Left lung (tissue), 10 donors: Measurements from ENCODE around the gene RAP1A. TPM values are rescaled to one million over a fixed set of nuclear protein-coding genes. Genes with fewer than 3 reads are reported as not detected.

ENCODE experiments used
- ATAC-seq: fragments of 200-7000 bp; cut with Tn5 transposase; one replicate; pipeline ENCODE4 v1.9.1; 2020; ENCODE audit warnings: moderate library complexity
- DNase-seq, 4 donors: peaks; one replicate each; pipeline ENCODE4 v3.0.0-alpha.2; 2013 to 2020
- H3K27ac ChIP-seq, 2 donors: fragments of 200-600 bp; sonication (generic) in 1 of 2; one replicate each; pipeline versions ENCODE4 v1.5.0 to v1.8.0; 2020 to 2021
- H3K27me3 ChIP-seq, 2 donors: fragments of 200-600 bp; sonication (generic) in 1 of 2; one replicate each; pipeline versions ENCODE4 v1.5.0 to v1.8.0; 2020 to 2021
- H3K36me3 ChIP-seq, 2 donors: fragments of 200-600 bp; sonication (generic) in 1 of 2; one replicate each; pipeline versions ENCODE4 v1.5.0 to v1.8.0; 2020 to 2021
- H3K4me1 ChIP-seq, 2 donors: fragments of 200-600 bp; one replicate each; pipeline ENCODE4 v1.8.0; 2021
- H3K4me3 ChIP-seq, 2 donors: fragments of 200-600 bp; sonication (generic) in 1 of 2; one replicate each; pipeline versions ENCODE4 v1.5.0 to v1.8.0; 2020 to 2021; ENCODE audit warnings: mild to moderate bottlenecking in 1 of 2
- H3K9me3 ChIP-seq, 2 donors: fragments of 200-600 bp; sonication (generic) in 1 of 2; one replicate each; pipeline versions ENCODE4 v1.5.0 to v1.8.0; 2020 to 2021
- CTCF ChIP-seq, 2 donors: fragments of 200-600 bp; sonication (generic) in 1 of 2; IDR thresholded peaks; one replicate each; pipeline versions ENCODE4 v1.5.0 to v1.8.0; 2021; ENCODE audit warnings: antibody characterized with exemption in 2 of 2
- intact Hi-C, 2 donors: fragments of 100-400 bp; cut with DNase I; formaldehyde crosslinking; loops; one replicate each; pipeline versions ENCODE4 v1.11.2 to v1.14.2; 2022
- polyA plus RNA-seq, 6 donors: library from polyadenylated mRNA; unstranded; fragments of 120-200 nt; gene quantifications; one replicate each; pipeline ENCODE4 v1.2.1, GENCODE V29; 2013; ENCODE audit not compliant: insufficient read length in 6 of 6
- total RNA-seq, 2 donors: library from RNA; stranded (reverse); fragmentation: NEBNext Ultra II Directional; extraction: Animal tissue kit (Norgen Biotek cat#: 25700); gene quantifications; one replicate each; pipeline ENCODE4 v1.2.1, GENCODE V29; 2021
- donor health status: DM: no; HTN: yes; CAD: no.
- donor health status: DM: no; HTN: no; CAD: no.

RAP1A gene
- total and polyA plus RNA-seq, 8 donors = 68.2 to 121 (median 82.4) TPM

- ATAC-seq (no peak), DNase-seq (no peak)
- TF ChIP-seq CTCF (IDR thresholded peaks at IDR 0.05) = no peak
- intact Hi-C loops = no loop called here
- no peaks in the 10 kb centered on the region for H3K9me3 ChIP-seq
- H3K27me3 ChIP-seq = no peaks in the 10 kb centered on the region
- no peak overlapping the region for H3K27ac ChIP-seq
- H3K4me3 ChIP-seq = no peak overlapping the region
- H3K36me3 ChIP-seq = peaks cover 0 to 3% of the 10 kb centered on the region in 2 donors
- H3K4me1 ChIP-seq = peaks cover 0 to 81% of the 10 kb centered on the region in 2 donors
These were observed 14.2 kb downstream of the RAP1A start for GRCh38 chr1:111633736-111634247.

GRCh38 chr1:111635324-111636009, 15.9 kb downstream of the RAP1A start:
- Histone ChIP-seq H3K27me3 (no peaks in the 10 kb centered on the region), H3K4me3 (no peak overlapping the region), H3K27ac (no peak overlapping the region), H3K36me3 (peaks cover 0 to 3% of the 10 kb centered on the region in 2 donors), H3K4me1 (peaks cover 0 to 69% of the 10 kb centered on the region in 2 donors), H3K9me3 (no peaks in the 10 kb centered on the region)
- TF ChIP-seq CTCF (IDR thresholded peaks at IDR 0.05) = no peak
- DNase-seq = no peak
- intact Hi-C loops = no loop called here
- no peak for ATAC-seq

- intact Hi-C loops = no loop called here
- no peak for ATAC-seq
- Histone ChIP-seq H3K4me1 (peaks cover 0 to 50% of the 10 kb centered on the region in 2 donors), H3K36me3 (peaks cover 0 to 3% of the 10 kb centered on the region in 2 donors), H3K4me3 (no peak overlapping the region), H3K9me3 (no peaks in the 10 kb centered on the region), H3K27ac (no peak overlapping the region), H3K27me3 (no peaks in the 10 kb centered on the region)
- no peak for TF ChIP-seq CTCF (IDR thresholded peaks at IDR 0.05)
- no peak for DNase-seq
These were observed 18.7 kb downstream of the RAP1A start for GRCh38 chr1:111638320-111638719.

GRCh38 chr1:111639602-111640198, 20.1 kb downstream of the RAP1A start:
- Histone ChIP-seq H3K27ac (no peak overlapping the region), H3K27me3 (no peaks in the 10 kb centered on the region), H3K9me3 (no peaks in the 10 kb centered on the region), H3K36me3 (peaks cover 0 to 2% of the 10 kb centered on the region in 2 donors), H3K4me1 (peaks cover 0 to 42% of the 10 kb centered on the region in 2 donors), H3K4me3 (no peak overlapping the region)
- ATAC-seq (no peak), DNase-seq (no peak)
- no peak for TF ChIP-seq CTCF (IDR thresholded peaks at IDR 0.05)
- intact Hi-C loops = loop anchor here in 1 of 2 donors (10.0 kb wide), 1 partner anchor 135 kb away; the partner anchor contains the start of genes ADORA3 and TMIGD3

GRCh38 chr1:111643097-111643496, 23.5 kb downstream of the RAP1A start:
- no peak overlapping the region for H3K4me3 ChIP-seq
- intact Hi-C loops = loop anchor here in 1 of 2 donors (10.0 kb wide), 1 partner anchor 138 kb away; the partner anchor contains the start of genes ADORA3 and TMIGD3
- H3K27me3 ChIP-seq = no peaks in the 10 kb centered on the region
- peaks cover 0 to 34% of the 10 kb centered on the region in 2 donors for H3K4me1 ChIP-seq
- DNase-seq = no peak
- H3K36me3 ChIP-seq = no peaks in the 10 kb centered on the region
- H3K27ac ChIP-seq = no peak overlapping the region
- ATAC-seq = no peak
- no peak for TF ChIP-seq CTCF (IDR thresholded peaks at IDR 0.05)
- no peaks in the 10 kb centered on the region for H3K9me3 ChIP-seq
